Mucosa of stomach (tissue), 1 donor: ENCODE results near the gene CSRP3.

Experiments used
- H3K27me3 ChIP-seq: one replicate; pipeline ENCODE4 v1.7.0; 2013; ENCODE audit warnings: mild to moderate bottlenecking, low read length; ENCODE audit not compliant: control insufficient read depth, insufficient read depth
- H3K36me3 ChIP-seq: one replicate; pipeline ENCODE4 v1.7.0; 2013; ENCODE audit warnings: low read length; ENCODE audit not compliant: control insufficient read depth, insufficient read depth
- H3K4me1 ChIP-seq: one replicate; pipeline ENCODE4 v1.7.0; 2013; ENCODE audit warnings: mild to moderate bottlenecking, low read length; ENCODE audit not compliant: control insufficient read depth, insufficient read depth
- H3K4me3 ChIP-seq: one replicate; pipeline ENCODE4 v1.7.0; 2013; ENCODE audit warnings: low read length
- H3K9ac ChIP-seq: one replicate; pipeline ENCODE4 v1.7.0; 2013; ENCODE audit warnings: mild to moderate bottlenecking, low read length, moderate library complexity
- H3K9me3 ChIP-seq: one replicate; pipeline ENCODE4 v1.7.0; 2013; ENCODE audit warnings: mild to moderate bottlenecking, low read length, moderate library complexity; ENCODE audit not compliant: control insufficient read depth
- donor health status: Pancreatic carcinoma.

Gene CSRP3

GRCh38 chr11:19239039-19239438 lies 37.3 kb upstream of the CSRP3 start:
- Histone ChIP-seq H3K9me3 (no peaks in the 10 kb centered on the region), H3K4me1 (peaks cover 28% of the 10 kb centered on the region), H3K9ac (no peak overlapping the region), H3K27me3 (peaks cover 21% of the 10 kb centered on the region), H3K36me3 (no peaks in the 10 kb centered on the region), H3K4me3 (no peak overlapping the region)

GRCh38 chr11:19237813-19238212 lies 36.0 kb upstream of the CSRP3 start:
- Histone ChIP-seq H3K4me3 (no peak overlapping the region), H3K9ac (no peak overlapping the region), H3K36me3 (no peaks in the 10 kb centered on the region), H3K27me3 (peaks cover 19% of the 10 kb centered on the region), H3K9me3 (no peaks in the 10 kb centered on the region), H3K4me1 (peaks cover 17% of the 10 kb centered on the region)

GRCh38 chr11:19237381-19237780 lies 35.6 kb upstream of the CSRP3 start:
- H3K9me3 ChIP-seq: no peaks in the 10 kb centered on the region
- peaks cover 15% of the 10 kb centered on the region for H3K27me3 ChIP-seq
- peaks cover 13% of the 10 kb centered on the region for H3K4me1 ChIP-seq
- no peak overlapping the region for H3K4me3 ChIP-seq
- no peaks in the 10 kb centered on the region for H3K36me3 ChIP-seq
- H3K9ac ChIP-seq: no peak overlapping the region

GRCh38 chr11:19234231-19234817 lies 32.5 kb upstream of the CSRP3 start:
- no peak overlapping the region for H3K4me3 ChIP-seq
- H3K9me3 ChIP-seq: no peaks in the 10 kb centered on the region
- H3K9ac ChIP-seq: no peak overlapping the region
- no peaks in the 10 kb centered on the region for H3K27me3 ChIP-seq
- H3K4me1 ChIP-seq: peaks cover 6% of the 10 kb centered on the region
- no peaks in the 10 kb centered on the region for H3K36me3 ChIP-seq

GRCh38 chr11:19232910-19233503 lies 31.2 kb upstream of the CSRP3 start:
- peaks cover 5% of the 10 kb centered on the region for H3K4me1 ChIP-seq
- no peak overlapping the region for H3K4me3 ChIP-seq
- no peaks in the 10 kb centered on the region for H3K9me3 ChIP-seq
- no peaks in the 10 kb centered on the region for H3K27me3 ChIP-seq
- H3K9ac ChIP-seq: no peak overlapping the region
- no peaks in the 10 kb centered on the region for H3K36me3 ChIP-seq

- no peaks in the 10 kb centered on the region for H3K27me3 ChIP-seq
- H3K36me3 ChIP-seq: no peaks in the 10 kb centered on the region
- H3K4me3 ChIP-seq: no peak overlapping the region
- H3K9me3 ChIP-seq: no peaks in the 10 kb centered on the region
- H3K9ac ChIP-seq: no peak overlapping the region
- H3K4me1 ChIP-seq: no peaks in the 10 kb centered on the region
Measured at GRCh38 chr11:19229671-19230070, 27.9 kb upstream of the CSRP3 start.

- no peaks in the 10 kb centered on the region for H3K9me3 ChIP-seq
- H3K36me3 ChIP-seq: no peaks in the 10 kb centered on the region
- no peaks in the 10 kb centered on the region for H3K4me1 ChIP-seq
- H3K4me3 ChIP-seq: no peak overlapping the region
- no peak overlapping the region for H3K9ac ChIP-seq
- H3K27me3 ChIP-seq: no peaks in the 10 kb centered on the region
Measured at GRCh38 chr11:19228968-19229367, 27.2 kb upstream of the CSRP3 start.

- H3K4me1 ChIP-seq: peaks cover 10% of the 10 kb centered on the region
- H3K9ac ChIP-seq: no peak overlapping the region
- H3K27me3 ChIP-seq: no peaks in the 10 kb centered on the region
- no peaks in the 10 kb centered on the region for H3K36me3 ChIP-seq
- no peak overlapping the region for H3K4me3 ChIP-seq
- H3K9me3 ChIP-seq: no peaks in the 10 kb centered on the region
Measured at GRCh38 chr11:19226378-19227195, 24.8 kb upstream of the CSRP3 start.

GRCh38 chr11:19225581-19225980 lies 23.8 kb upstream of the CSRP3 start:
- Histone ChIP-seq H3K9me3 (no peaks in the 10 kb centered on the region), H3K27me3 (no peaks in the 10 kb centered on the region), H3K4me1 (peaks cover 13% of the 10 kb centered on the region), H3K4me3 (no peak overlapping the region), H3K9ac (no peak overlapping the region), H3K36me3 (no peaks in the 10 kb centered on the region)

- Histone ChIP-seq H3K9ac (no peak overlapping the region), H3K27me3 (no peaks in the 10 kb centered on the region), H3K36me3 (no peaks in the 10 kb centered on the region), H3K9me3 (no peaks in the 10 kb centered on the region), H3K4me3 (no peak overlapping the region), H3K4me1 (peaks cover 13% of the 10 kb centered on the region)
Measured at GRCh38 chr11:19225123-19225522, 23.3 kb upstream of the CSRP3 start.

- peaks cover 7% of the 10 kb centered on the region for H3K27me3 ChIP-seq
- no peak overlapping the region for H3K4me3 ChIP-seq
- no peaks in the 10 kb centered on the region for H3K9me3 ChIP-seq
- peaks cover 17% of the 10 kb centered on the region for H3K4me1 ChIP-seq
- no peak overlapping the region for H3K9ac ChIP-seq
- H3K36me3 ChIP-seq: no peaks in the 10 kb centered on the region
Measured at GRCh38 chr11:19220903-19221724, 19.3 kb upstream of the CSRP3 start.
